GM19240 (cell line): ENCODE results near the gene HCK.

ENCODE experiments used
- DNase-seq: peaks from one replicate; pipeline ENCODE4 v3.0.0; 2011; ENCODE audit warnings: low spot score; ENCODE audit not compliant: insufficient read length

HCK gene

DNA sequence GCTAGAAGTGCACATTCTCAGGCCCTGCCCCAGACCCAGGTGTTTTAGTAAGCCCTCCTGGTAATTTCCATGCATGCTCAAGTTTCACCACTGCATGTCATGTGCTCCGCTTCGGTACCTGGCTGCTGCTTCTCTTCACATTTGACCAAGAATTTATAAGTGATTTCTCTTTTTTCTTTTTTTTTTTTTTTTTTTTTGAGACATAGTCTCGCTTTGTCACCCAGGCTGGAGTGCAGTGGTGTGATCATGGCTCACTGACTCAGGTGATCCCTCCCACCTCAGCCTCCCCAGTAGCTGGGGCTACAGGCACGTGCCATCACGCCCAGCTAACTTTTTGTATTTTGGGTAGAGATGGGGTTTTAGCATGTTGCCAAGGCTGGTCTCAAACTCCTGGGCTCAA, 73.5 kb downstream of the HCK start:
- DNase-seq, result no peak

DNA sequence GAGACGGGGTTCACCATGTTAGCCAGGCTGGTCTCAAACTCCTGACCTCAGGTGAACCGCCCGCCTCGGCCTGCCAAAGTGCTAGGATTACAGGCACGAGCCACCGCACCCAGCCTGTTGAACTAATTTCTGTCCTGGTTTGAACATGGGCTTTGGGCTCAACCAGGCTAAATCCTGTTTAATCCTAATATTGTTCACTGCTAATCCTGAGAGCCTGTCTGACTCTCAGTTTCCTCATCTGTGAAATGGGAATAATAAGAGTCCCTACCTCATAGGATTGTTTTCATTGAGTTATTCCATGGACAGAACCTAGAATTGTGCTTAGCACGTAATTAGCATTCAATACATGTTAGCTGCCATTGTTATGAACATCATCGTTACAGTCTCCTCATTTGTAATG, 74.9 kb downstream of the HCK start:
- no peak for DNase-seq

DNA sequence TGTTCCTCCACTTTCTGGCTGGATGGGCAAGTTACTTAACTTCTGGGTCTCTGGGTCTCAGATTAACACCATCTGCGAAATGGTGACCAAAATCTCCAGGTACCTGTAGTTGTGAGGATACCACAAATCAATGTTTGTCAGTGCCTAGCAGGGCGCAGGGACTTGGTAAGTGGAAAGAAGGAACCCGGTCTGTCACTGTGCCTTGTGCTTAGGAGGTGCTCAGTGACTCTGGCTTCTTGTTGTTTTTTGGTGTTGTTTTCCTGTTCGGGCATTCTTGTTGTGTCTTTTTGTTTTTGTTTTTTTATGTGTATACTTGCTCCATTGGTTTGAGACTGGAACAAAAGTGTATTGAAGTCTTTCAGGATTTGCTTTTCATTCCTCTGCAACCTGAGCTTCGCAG, 75.3 kb downstream of the HCK start:
- DNase-seq, result no peak

DNA sequence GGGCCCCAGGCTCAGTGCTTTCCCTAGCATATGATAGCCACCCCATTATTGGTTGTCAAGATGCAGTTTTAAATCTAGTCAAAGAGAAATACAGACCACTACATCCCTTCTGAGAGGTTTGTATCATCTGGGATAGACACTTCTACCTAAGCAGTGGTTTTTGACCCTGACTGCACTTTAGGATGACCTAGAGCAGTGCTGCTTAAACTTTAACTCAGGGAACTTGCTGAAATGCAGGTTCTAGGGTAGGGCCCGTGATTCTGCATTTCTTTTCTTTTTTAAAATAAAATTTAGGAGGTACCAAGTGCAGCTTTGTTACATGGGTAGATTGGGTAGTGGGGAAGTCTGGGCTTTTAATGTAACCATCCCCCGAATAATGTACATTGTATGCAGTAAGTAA, 76.1 kb downstream of the HCK start:
- no peak for DNase-seq

DNA sequence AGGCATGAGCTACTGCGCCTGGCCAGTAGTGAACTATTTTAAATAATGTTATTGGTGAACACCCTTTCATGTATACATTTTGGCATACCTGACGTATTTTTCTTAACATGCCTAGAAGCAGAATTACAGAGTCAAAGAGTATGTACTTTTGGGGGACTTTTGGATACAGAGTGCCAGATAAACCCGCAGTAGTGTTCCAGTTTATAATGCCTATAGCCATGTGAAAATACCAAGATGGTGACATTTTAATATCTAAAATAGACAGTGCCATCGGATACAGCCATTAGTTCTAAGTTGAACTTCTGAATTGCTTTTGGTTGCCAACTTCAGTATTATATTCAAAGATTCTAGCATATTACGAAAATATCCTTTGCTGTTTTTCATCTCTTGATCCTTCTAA, 77.8 kb downstream of the HCK start:
- no peak for DNase-seq

DNA sequence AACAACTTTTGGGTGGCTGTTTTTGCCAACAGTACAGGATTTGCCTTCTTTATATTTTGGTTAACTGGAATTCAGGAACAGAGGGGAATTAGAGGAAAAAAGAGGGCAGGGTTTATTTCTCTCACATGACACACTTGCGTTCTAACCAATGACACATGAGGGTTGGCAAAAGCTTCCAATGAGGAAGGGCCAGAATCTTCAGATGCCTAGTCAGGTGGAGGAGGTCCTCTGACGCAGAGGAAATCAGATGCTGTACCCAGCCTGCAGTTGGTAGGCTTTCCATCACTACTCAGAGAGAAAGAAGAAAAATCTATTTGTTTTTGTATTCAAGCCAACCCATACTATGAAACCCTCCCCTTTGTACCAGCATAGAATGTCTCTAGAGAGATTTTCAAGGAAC, 78.3 kb downstream of the HCK start:
- no peak for DNase-seq

DNA sequence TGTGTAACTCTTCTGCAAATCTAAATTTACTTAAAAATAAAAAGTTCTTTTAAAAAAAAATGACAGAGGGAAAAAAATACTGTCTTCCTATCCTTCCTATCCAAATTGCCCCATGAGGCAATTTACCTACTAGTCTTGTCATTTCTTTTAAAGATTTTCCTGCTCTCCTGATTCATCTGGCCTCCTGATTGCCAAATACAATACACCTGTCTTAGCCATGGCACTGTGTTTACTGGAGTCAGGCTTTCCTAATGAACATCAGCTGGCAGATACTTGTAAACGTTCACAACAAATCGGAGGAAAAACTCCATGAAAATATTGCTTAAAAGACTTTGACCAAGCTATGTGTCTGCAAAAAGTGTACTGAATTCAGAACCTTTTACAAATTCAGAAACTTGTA, 78.9 kb downstream of the HCK start:
- DNase-seq, result no peak

DNA sequence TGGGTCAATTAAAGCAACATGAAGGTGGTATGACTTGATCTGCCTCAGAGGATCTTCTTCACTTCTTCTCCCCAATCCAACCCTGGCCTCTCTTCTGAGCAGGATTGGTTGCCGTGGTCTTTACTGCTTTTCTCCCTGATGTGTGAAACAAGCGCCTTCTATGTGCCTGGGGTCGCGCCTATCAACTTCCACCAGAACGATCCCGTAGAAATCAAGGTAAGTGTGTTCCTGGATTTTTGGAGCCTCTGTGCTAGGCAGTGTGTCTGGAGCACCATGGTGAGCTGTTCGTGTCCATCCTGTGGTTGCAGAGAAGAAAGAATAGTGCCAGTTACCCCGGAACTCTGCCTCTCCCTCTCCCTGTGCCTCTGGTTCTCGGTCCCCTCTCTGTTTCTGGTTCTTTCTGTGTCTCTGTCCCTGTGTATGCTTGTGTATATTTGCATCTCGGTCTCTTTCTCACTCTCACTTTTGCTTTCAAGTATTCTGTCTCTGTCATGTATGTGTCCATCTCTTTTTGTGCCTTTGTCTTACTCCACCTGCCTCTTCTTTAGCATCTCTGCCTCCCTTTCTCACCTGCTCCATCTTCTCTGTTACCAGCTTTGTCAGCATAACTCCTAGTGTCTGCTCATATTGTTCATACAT, 81.0 kb downstream of the HCK start:
- DNase-seq, result peak; percentile 41

DNA sequence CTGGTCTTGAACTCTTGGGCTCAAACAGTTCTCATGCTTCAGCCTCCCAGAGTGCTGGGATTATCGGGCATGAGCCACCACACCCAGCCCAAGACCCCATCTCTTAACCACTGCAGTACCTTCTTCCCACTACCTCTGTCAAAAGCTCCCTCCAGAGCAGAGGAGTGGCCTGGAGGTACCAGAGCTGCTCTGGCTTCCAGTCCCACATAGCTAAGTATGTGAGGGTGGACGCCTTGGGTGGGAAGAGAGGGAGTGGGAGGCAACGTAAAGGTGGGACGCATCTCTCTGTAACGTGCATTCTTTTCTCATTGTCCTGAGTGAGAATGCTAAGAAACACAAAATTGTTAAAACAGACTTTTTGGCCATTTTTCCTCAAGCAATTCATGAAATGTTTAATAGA, 82.0 kb downstream of the HCK start:
- DNase-seq, result no peak

DNA sequence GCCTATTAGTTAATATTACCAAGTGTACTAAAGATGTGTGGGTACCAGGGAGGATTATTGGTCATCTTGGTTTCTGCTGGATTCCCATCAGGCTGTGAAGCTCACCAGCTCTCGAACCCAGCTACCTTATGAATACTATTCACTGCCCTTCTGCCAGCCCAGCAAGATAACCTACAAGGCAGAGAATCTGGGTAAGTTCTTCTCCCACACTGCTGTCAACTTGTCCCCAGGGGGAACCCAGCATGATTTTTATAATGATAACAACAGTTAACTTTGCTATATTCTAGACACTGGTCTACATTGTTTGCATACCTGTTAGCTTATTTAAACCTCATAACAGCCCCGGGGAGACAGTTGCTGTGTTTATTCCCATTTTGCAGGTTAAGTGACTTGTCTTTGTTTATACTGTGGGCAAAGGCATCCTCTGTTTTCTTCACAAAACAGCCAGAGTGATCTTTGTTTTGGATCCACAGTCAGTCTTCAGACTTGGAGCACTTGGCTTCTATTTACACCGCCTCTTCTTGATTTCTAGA, 84.0 kb downstream of the HCK start:
- no peak for DNase-seq

DNA sequence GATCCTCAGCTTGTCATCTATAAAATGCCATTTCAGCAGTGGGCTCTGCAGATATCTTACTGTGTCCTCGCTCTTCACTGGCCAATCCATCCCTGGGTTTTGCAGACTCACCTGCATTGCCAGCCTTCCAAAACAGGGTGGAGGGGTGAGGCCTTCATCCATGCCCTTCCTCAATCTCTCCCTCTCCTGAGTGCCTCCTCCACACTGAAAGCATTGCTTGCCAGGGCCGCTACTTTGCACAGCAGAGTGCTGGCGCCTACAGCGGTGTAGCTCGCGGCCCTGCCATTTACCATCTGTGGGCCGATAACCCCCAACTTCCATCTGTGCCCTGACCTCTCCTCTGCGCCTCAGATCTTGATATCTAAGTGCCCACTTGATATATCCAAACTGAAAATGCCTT, 86.9 kb downstream of the HCK start:
- DNase-seq, result no peak

DNA sequence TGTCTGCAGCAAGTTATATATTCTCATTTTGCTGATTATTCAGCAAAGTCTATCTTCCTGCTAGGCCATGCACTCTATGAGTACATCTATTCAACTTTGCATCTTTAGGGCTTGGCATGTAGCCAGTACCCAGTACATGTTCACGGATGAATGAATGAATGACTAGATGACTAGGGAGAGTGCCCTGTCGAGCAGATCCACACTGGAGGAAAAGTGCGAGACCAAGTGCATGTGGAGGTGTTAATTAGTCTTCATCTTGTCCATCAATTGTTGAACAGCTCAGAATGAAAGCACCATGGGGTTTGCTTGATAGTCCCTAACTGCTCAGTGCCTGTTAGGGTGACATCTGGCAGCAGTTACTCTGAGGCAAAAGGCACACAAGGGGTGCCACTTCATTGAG, 87.9 kb downstream of the HCK start:
- no peak for DNase-seq

DNA sequence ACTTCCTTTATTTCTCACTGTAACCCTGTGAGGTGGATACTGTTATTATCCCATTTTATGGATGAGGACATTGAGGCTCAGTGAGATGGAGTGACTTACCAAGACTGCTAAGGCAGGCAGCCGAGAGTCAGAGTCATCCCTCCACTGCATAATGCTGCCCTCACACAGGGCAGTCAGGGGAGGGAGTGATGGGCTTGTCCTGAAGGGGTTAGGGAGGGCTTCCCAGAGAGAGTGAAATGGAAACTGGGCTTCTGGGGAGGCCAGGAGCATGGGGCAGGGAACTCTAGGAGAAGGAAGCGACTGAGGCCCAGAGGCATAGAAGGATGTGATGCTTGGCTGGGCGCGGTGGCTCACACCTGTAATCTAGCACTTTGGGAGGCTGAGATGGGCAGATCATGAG, 88.6 kb downstream of the HCK start:
- DNase-seq, result no peak

DNA sequence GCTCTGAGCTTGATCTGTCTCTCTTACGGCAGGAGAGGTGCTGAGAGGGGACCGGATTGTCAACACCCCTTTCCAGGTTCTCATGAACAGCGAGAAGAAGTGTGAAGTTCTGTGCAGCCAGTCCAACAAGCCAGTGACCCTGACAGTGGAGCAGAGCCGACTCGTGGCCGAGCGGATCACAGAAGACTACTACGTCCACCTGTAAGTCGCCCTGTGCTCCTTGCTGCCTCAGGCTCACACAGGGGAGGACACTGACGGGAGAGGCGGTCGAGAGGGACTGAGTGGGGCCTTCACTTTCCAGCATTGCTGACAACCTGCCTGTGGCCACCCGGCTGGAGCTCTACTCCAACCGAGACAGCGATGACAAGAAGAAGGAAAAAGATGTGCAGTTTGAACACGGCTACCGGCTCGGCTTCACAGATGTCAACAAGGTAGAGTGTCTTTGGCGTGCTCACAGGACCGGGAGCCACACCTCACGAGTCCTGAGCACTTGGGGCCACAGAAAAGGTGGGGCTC, 89.5 kb downstream of the HCK start:
- DNase-seq, result no peak

DNA sequence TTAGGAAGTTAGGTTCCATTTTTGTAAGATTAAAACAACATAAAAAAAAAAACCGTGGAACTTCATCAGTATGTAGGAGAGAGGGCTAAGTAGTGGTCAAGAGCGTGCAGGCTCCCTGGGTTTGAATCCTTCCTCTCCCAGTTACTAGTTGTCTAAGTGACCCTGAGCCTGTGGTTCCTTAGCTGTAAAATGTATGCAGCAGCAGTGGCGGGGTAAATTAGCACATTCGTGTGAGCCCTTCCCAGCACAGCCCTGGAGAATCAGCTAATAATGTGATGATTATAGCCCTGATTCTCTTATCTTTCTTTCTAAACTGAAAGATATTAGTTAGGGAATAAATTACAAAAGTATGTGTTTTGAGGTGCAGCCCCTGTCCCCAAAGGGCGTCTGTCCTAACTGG, 90.0 kb downstream of the HCK start:
- DNase-seq, result no peak

DNA sequence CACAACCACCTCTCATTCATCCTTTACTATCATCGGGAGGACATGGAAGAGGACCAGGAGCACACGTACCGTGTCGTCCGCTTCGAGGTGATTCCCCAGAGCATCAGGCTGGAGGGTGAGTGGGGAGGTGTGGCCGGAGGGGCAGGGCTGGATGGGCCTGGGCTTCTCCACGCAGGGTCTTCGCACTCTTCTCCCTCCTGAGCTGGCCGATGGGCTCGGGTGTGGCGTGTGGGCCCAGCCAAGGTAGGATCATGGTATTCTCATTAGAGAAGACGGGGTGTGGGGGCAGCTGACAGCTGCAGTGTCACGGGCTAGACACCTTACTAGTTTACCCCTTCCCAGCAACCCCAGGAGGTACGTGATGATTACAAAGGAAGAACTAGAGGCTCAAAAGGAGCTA, 90.9 kb downstream of the HCK start:
- DNase-seq, result no peak

DNA sequence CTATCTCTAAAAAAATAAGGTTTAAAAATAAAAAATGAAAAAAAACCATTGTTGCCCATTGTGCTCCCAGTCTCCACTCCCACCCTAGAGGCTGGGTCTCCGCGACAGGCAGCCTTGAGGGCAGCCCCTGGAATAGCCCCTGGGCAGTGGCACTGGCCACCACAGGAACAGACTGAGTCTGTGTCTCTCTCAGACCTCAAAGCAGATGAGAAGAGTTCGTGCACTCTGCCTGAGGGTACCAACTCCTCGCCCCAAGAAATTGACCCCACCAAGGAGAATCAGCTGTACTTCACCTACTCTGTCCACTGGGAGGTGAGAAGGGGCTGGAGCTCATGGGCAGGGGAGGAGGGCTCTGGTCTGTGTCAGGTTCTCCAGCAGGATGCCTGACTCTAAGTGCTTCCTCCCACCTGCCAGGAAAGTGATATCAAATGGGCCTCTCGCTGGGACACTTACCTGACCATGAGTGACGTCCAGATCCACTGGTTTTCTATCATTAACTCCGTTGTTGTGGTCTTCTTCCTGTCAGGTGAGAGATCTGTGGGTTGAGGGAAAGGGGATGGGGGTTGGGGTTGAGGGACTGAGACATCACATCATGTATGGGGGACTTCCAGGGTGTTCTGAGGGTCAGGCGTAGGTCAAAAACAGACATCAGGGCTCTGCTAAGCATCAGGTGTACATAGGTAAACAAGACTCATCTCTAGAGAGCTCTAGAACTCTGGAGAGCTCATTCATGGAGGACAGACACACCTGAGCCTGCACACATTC, 93.0 kb downstream of the HCK start:
- no peak for DNase-seq

DNA sequence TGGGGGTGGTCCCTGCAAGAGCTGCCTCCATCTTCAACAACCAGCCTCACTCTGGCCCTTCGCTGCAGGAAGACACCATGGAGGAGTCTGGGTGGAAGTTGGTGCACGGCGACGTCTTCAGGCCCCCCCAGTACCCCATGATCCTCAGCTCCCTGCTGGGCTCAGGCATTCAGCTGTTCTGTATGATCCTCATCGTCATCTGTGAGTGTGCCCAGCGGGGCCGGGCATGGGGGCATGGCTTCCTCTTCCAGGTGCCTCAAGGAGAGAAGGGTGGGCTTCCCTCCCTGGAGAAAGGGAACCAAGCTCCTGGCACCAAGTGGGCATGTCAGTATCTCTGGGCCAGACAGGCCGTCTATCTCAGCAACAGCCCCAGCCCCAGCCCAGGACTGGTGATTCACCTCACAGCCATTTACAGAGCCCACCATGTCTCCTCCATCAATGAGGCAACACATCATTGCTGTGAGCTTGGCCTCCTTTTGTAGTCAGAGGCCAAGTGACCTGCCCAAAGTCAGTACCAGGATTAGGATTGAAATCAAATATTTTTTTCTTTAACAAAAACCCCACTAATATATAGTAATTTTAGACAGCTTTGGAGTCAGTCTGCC, 97.6 kb downstream of the HCK start:
- no peak for DNase-seq

DNA sequence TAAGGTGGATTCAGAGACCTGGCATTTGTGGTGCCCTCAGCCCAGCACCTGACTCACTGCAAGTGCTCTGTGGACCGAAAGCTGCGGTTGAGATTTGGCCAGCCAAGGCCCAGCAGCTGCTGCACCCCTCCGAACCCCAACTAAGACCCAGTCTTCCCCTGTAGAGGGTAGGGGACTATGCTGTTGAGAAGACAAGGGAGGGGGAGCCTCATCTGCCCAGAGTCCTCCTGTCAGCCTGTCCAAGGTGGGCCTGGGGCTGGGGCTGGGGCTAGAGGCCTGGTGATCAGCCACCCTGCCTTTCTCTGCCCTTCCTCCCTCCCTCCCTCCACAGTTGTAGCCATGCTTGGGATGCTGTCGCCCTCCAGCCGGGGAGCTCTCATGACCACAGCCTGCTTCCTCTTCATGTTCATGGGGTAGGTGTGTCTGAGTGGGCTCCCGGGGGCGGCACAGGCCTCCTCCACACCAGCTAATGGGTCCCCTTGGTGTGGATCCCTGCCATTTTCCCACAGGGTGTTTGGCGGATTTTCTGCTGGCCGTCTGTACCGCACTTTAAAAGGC, 98.3 kb downstream of the HCK start:
- DNase-seq, result no peak
